ENCODE data around the gene NDUFAF3.

DNA sequence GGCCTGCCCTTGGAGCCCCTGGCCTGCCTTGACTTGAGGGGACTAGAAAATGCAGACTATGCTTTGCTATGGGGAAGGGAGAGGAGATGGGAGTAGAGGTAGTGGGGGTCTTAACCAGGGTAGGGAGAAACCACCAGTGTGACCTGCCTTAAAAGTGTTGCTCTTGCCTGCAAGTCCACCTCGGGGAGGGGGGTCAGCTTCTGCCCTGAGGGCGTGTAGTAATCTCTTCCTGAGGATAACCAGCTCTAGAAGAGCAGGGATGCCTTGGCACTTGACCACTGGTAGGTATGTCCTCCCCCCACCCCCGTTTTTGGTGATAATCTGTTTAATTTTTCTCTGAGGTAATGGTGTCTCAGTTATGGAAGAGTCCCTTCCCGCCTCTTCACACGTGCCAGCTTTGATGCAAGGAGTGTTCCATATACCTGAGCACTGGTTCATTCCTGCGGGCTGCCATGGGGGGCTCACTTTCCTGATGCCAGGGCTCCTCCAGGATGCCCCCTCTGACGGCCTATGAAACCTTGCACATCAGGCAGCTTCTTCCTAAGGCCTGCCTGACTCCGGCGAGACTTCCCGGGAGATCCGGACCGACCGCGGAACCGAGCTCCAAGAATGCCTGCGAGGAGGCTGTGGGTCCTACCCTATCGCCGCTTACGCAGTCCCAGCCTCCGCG lies 32.7 kb upstream of the NDUFAF3 start:
- TF ChIP-seq, protein P1, sequence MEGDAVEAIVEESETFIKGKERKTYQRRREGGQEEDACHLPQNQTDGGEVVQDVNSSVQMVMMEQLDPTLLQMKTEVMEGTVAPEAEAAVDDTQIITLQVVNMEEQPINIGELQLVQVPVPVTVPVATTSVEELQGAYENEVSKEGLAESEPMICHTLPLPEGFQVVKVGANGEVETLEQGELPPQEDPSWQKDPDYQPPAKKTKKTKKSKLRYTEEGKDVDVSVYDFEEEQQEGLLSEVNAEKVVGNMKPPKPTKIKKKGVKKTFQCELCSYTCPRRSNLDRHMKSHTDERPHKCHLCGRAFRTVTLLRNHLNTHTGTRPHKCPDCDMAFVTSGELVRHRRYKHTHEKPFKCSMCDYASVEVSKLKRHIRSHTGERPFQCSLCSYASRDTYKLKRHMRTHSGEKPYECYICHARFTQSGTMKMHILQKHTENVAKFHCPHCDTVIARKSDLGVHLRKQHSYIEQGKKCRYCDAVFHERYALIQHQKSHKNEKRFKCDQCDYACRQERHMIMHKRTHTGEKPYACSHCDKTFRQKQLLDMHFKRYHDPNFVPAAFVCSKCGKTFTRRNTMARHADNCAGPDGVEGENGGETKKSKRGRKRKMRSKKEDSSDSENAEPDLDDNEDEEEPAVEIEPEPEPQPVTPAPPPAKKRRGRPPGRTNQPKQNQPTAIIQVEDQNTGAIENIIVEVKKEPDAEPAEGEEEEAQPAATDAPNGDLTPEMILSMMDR (IDR thresholded peaks at IDR 0.05), result no peak
- no peak for TF ChIP-seq POLR2A (IDR thresholded peaks at IDR 0.05)

Measured in esophagus squamous epithelium (tissue), 4 donors.